Left renal cortex interstitium (tissue), 4 donors: Measurements from ENCODE around the gene LRRC51. TPM values are rescaled to one million over a fixed set of nuclear protein-coding genes. Genes with fewer than 3 reads are reported as not detected.

Experiments
- DNase-seq, 4 donors: peaks; one replicate each; pipeline ENCODE4 v3.0.0-alpha.2; 2013; ENCODE audit warnings: low read depth in 4 of 4, low spot score in 2 of 4, missing footprints in 1 of 4
- polyA plus RNA-seq, 4 donors: library from polyadenylated mRNA; unstranded; fragments of 120-200 nt; gene quantifications; one replicate each; pipeline ENCODE4 v1.2.1, GENCODE V29; 2013; ENCODE audit not compliant: insufficient read length in 4 of 4

The LRRC51 gene
- polyA plus RNA-seq, 4 donors: 20.1 to 37.3 (median 26.5) TPM

- no peak for DNase-seq
These were observed 11.4 kb upstream of the LRRC51 start for GRCh38 chr11:72069200-72069599.

GRCh38 chr11:72069787-72070251 lies 10.8 kb upstream of the LRRC51 start:
- no peak for DNase-seq

- no peak for DNase-seq
These were observed 10.2 kb upstream of the LRRC51 start for GRCh38 chr11:72070491-72070890.

GRCh38 chr11:72072348-72072747 lies 8.3 kb upstream of the LRRC51 start:
- no peak for DNase-seq

GRCh38 chr11:72075109-72075508 lies 5.5 kb upstream of the LRRC51 start:
- DNase-seq: no peak

GRCh38 chr11:72075756-72076155 lies 4.9 kb upstream of the LRRC51 start:
- no peak for DNase-seq

- no peak for DNase-seq
These were observed 2.2 kb upstream of the LRRC51 start for GRCh38 chr11:72078477-72078876.

- DNase-seq: no peak
These were observed 778 bp upstream of the LRRC51 start for GRCh38 chr11:72079819-72080325.

GRCh38 chr11:72081184-72081644 lies 564 bp downstream of the LRRC51 start:
- DNase-seq: no peak

- no peak for DNase-seq
These were observed 1.3 kb downstream of the LRRC51 start for GRCh38 chr11:72081821-72082453.

- DNase-seq: no peak
These were observed 2.8 kb downstream of the LRRC51 start for GRCh38 chr11:72083414-72083813.

GRCh38 chr11:72084076-72084475 lies 3.4 kb downstream of the LRRC51 start:
- DNase-seq: no peak

GRCh38 chr11:72084965-72085364 lies 4.3 kb downstream of the LRRC51 start:
- DNase-seq: no peak

- DNase-seq: no peak
These were observed 5.1 kb downstream of the LRRC51 start for GRCh38 chr11:72085621-72086351.

GRCh38 chr11:72088076-72088808 lies 7.6 kb downstream of the LRRC51 start:
- DNase-seq: no peak

GRCh38 chr11:72091292-72091691 lies 10.6 kb downstream of the LRRC51 start:
- DNase-seq: no peak

- DNase-seq: no peak
These were observed 18.1 kb downstream of the LRRC51 start for GRCh38 chr11:72098741-72099140.

- no peak for DNase-seq
These were observed 19.4 kb downstream of the LRRC51 start for GRCh38 chr11:72100009-72100408.

- no peak for DNase-seq
These were observed 19.8 kb downstream of the LRRC51 start for GRCh38 chr11:72100462-72100861.

GRCh38 chr11:72102162-72102561 lies 21.5 kb downstream of the LRRC51 start:
- DNase-seq: no peak

- DNase-seq: no peak
These were observed 21.9 kb downstream of the LRRC51 start for GRCh38 chr11:72102631-72102945.
